H54 (cell line): ENCODE results near the gene LAMA3.

Source experiments
- DNase-seq: peaks from one replicate; pipeline ENCODE4 v3.0.0; 2011; ENCODE audit warnings: low spot score, mixed read lengths; ENCODE audit not compliant: insufficient read length
- FAIRE-seq: peaks from 3 replicates; lab custom pipeline; 2011; peaks lifted over from hg19 to GRCh38; lab: Jason Lieb, UNC
- POLR2A ChIP-seq: IDR thresholded peaks from 2 replicates; pipeline ENCODE4 v1.6.1; 2011; ENCODE audit warnings: low read depth, mild to moderate bottlenecking, low read length

The LAMA3 gene

GRCh38 chr18:23894661-23895175, 205.5 kb downstream of the LAMA3 start:
- FAIRE-seq (no peak), DNase-seq (no peak)
- no peak for TF ChIP-seq POLR2A

DNA sequence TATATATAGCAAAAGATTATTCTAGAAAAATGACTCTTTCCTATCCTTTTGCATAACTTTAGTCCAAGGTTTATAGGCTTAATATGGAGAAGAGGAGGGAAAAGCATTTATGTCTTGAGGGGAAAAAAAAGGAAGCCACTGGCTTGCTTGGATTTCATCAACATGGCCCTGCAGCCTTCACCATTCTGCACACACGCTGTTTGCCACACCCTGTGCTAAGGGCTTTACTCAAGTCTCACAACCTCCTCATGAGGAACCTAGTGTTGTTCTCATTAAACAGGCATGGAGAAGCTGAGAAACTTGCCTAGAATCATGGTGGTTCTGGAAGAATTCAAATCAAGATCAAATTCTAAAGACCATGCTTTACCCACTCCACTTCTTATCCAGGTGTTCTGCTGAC, 208.0 kb downstream of the LAMA3 start:
- TF ChIP-seq POLR2A = no peak

GRCh38 chr18:23897733-23898132, 208.5 kb downstream of the LAMA3 start:
- FAIRE-seq = no peak

More for the DNA sequence above, 208.0 kb downstream of the LAMA3 start:
- FAIRE-seq (no peak), DNase-seq (no peak)

DNA sequence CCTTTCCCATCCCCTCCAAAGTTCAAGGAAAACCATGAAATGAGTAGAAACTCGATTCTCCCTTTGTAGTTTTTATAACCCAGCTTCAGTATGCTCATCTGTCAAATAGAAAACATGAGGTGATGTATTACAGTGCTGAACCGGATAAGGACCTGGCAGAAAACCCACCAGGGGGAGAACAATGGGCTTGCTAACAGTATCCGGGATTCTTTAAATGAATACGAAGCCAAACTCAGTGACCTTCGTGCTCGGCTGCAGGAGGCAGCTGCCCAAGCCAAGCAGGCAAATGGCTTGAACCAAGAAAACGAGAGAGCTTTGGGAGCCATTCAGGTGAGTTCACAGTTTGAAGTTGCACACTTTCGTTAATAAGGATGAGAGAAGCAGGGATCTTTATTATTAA, 211.7 kb downstream of the LAMA3 start:
- DNase-seq = no peak
- no peak for TF ChIP-seq POLR2A
- no peak for FAIRE-seq

More at GRCh38 chr18:23897733-23898132, 208.5 kb downstream of the LAMA3 start:
- no peak for TF ChIP-seq POLR2A
- DNase-seq = no peak

- TF ChIP-seq POLR2A = no peak
- FAIRE-seq (no peak), DNase-seq (no peak)
Observed at GRCh38 chr18:23902396-23902795, 213.1 kb downstream of the LAMA3 start.

GRCh38 chr18:23903971-23904370, 214.7 kb downstream of the LAMA3 start:
- no peak for TF ChIP-seq POLR2A
- no peak for DNase-seq
- no peak for FAIRE-seq

DNA sequence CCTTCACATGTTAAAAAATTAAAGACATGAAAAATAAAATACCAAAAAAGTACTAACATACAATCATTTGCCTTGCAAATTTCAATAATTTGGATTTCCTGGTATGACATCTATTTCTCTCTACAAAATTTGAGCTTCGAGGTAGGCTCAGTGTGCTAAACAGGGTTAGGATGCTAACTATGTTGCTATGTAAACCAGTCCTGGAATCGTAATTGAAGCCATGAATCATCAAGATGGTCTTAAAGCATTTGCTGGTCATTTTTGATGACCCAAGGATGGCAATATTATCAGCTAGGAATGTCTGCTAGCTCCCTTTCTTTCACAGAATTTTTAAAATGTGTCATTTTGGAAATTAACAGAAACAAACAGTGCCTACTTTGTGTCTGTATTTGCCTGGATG, 217.4 kb downstream of the LAMA3 start:
- no peak for TF ChIP-seq POLR2A
- FAIRE-seq (no peak), DNase-seq (no peak)

- TF ChIP-seq POLR2A = no peak
- DNase-seq = no peak
- FAIRE-seq = no peak
Observed at GRCh38 chr18:23908827-23909226, 219.6 kb downstream of the LAMA3 start.

DNA sequence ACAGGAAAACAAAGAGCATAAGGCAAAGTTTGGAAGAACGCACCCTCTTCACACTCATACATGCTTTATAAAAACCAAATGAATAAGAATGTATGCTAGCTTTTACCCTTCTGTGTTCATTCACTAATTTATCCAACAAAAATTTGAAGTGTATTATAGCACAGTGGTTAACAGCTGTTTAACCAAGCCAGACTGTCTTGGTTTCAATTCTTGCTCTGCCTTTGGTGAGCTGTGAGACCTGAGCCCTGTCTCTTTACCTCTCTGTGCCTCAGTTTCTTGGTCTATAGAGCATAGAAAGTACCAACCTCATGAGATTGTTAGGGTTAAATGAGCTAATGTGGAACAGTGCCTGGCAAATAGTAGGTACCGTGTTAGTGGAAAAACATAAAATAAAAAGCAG, 220.8 kb downstream of the LAMA3 start:
- no peak for TF ChIP-seq POLR2A
- DNase-seq = no peak
- FAIRE-seq = no peak

GRCh38 chr18:23912356-23912755, 223.1 kb downstream of the LAMA3 start:
- FAIRE-seq (no peak), DNase-seq (no peak)
- no peak for TF ChIP-seq POLR2A

- FAIRE-seq (no peak), DNase-seq (no peak)
- TF ChIP-seq POLR2A = no peak
Observed at GRCh38 chr18:23916338-23916737, 227.1 kb downstream of the LAMA3 start.

- DNase-seq = peak; percentile 12
- FAIRE-seq = peak; percentile 83
- TF ChIP-seq POLR2A = no peak
Observed at GRCh38 chr18:23918395-23919032, 229.3 kb downstream of the LAMA3 start.

DNA sequence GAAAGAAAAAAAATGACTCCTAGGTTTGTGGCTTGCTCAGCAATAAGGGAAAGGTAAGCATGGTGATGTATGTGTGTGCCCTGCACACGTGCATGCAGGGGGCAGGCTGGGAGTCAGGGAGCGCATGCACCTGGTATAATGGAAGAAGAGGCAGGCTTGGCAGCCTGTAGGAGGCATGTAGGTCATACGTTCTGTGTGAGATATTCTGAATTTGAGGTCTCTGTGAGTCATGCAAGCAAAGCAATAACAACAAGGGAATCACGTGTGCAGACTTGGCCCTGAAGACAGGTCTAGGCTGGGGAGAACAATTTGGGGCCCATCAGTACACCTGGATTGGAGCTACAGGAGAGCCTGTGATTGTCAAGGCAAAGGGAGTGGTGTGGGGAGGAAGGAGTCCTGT, 230.8 kb downstream of the LAMA3 start:
- FAIRE-seq (peak; percentile 45), DNase-seq (no peak)
- TF ChIP-seq POLR2A = no peak

DNA sequence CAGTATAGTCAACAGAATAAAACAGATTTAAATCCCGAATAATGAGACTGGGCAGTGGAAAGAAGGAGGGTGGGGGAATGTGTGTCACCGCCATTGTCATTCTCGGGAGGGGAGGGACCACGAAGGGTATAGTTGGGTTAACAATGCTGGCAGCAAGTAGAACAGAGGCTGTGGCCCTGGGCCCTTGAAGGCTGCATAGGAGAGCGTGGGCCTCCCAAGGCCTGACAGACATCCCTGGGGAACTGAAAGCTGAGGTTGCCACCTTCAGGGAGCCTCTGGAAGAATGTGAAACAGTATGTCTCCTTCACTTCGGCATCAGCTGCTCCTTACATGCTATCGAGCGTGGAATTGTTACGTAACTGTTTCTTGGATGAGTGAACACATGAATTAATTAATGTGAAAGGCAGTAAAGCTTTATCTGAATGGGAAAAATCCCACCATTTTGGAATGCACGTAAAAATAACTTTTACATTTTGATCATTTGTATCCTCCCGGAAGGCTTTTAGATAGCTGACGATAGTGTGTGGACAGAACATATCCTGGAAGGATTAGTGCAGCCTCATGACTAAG, 232.5 kb downstream of the LAMA3 start:
- FAIRE-seq (no peak), DNase-seq (no peak)
- no peak for TF ChIP-seq POLR2A

DNA sequence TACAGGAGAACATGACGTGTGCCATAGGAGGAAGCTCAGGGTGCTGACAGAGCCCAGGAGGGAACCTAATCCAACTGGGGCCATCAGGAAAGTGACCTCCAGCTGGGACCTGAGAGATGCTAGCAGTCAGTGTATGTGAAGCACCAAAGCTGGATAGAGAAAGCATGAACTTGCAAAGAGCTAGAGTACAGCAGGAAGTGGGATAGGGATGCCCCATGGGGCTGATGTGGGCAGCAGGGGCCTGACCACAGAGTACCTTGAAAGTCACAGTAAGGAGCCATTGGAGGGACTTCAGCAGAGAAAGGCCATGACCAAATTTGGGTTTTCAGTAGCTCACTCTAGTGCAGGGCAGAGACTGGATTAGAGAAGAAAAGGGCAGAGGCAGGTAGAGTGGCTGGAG, 233.7 kb downstream of the LAMA3 start:
- FAIRE-seq (no peak), DNase-seq (no peak)
- no peak for TF ChIP-seq POLR2A
